Superior temporal gyrus (tissue), 1 donor: ENCODE data around the gene PARD3B.

Source experiments
- DNase-seq: peaks from one replicate; pipeline ENCODE4 v3.0.0-alpha.2; 2016; ENCODE audit errors: extremely low spot score

PARD3B gene

DNA sequence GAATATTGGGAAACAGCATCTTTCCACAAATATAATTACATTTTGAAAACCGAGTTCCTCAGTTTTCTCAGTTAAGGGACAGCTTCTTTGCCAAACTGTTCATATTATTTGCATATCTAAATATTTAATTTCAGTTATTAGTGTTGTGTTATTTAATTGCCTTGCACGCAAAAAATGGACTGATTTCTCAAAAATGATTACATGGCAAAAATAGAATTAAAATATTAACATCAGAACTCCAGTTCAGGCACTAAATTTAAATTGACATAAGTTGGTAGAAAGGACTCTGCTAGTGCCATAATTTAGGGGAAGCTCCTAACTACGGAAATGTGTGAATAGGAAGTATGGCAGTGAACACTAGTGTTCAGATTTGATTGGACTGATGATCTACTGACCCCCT lies 209.6 kb downstream of the PARD3B start:
- DNase-seq, result no peak

DNA sequence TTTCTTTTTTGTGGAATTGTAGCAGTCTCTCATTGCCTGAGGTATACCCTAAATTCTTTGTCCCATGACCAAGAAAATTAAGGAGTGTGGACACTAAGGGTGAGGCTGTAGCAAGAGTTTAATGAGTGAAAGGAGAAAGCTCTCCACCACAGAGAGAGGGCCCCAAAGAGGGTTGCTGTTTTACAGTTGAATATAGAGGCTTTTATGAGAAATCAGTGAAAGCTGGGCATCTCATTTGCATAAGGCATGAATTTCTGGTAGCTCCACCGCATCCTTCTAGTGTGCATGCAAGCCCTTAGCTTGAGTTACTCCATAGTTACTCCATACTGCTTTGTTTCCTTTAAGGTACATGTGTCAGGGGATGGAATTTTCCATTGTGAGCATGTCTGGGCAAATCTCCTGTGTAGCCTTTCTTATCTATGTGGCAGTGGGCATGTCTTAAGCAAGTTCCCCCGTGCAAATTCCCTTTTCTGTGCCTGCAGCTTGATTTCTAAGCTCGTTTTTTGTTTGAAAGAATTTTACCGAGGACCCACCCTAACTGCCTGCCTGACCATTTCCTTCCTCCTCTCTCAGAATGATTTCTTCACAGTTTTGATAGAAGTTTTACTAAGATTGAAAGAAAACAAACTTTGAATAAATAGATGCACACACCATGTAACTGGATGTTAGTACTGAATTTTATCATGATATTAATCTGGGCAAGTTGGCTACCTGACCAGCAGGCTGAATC lies 218.9 kb downstream of the PARD3B start:
- DNase-seq, result no peak

- no peak for DNase-seq
These were observed 225.5 kb downstream of the PARD3B start for GRCh38 chr2:204770735-204771134.

- DNase-seq, result no peak
These were observed 226.4 kb downstream of the PARD3B start for GRCh38 chr2:204771721-204772120.

GRCh38 chr2:204772546-204772945 lies 227.3 kb downstream of the PARD3B start:
- DNase-seq, result no peak

- no peak for DNase-seq
These were observed 230.5 kb downstream of the PARD3B start for GRCh38 chr2:204775766-204776165.

DNA sequence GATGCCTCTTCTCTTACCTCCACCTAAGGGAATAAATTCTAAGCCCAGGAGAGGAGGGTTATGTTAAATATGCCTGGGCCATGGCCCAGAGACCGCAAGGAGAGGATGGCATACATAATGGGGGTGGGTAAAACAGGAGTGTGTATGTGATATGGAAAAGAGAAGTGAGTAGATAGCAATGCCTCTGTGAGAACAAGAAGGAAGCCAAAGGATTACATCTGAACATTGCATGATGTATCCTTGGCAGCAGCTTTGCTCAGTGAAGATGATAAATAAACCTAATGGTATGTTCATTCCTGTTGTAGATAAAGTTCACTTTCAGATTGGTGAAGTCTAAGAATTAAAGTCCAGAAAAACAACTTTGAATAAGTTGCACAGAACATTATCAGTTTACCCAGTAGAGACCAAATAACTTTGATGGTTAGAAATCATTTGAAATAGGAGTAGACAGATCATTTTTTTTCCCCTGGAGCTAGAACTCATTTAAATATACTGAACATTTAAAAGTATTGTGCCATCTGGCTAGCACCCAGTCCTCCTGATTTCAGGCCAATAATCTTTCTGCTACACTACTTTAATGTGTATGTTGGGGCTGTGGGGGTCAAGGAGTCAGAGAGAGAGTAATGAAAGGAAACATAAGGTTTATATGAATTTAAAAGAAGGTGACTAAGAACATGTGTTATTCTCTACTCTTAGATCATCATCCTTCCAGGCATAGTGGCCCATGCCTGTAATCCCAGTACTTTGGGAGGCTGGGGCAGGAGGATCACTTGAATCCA lies 231.7 kb downstream of the PARD3B start:
- DNase-seq, result no peak

DNA sequence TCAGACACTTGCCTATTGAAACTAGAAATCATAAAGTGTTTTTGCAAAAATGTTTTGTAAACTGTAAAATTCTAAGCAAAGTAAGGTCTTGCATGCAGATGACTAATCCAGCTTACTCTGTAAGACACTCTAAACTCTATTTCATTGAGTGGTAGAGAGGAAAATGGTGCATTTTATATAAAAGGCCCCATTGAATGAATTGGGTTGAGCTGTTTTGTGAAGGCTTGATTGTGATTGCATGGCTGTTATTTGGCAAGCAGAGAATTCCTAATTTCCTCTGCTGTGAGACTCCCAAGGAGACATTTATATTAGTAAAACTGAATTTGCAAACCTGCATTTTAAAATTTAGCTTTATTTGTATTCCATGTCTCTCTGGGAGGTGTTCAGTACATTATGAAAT lies 234.5 kb downstream of the PARD3B start:
- DNase-seq, result no peak

GRCh38 chr2:204781941-204782340 lies 236.7 kb downstream of the PARD3B start:
- DNase-seq, result no peak

DNA sequence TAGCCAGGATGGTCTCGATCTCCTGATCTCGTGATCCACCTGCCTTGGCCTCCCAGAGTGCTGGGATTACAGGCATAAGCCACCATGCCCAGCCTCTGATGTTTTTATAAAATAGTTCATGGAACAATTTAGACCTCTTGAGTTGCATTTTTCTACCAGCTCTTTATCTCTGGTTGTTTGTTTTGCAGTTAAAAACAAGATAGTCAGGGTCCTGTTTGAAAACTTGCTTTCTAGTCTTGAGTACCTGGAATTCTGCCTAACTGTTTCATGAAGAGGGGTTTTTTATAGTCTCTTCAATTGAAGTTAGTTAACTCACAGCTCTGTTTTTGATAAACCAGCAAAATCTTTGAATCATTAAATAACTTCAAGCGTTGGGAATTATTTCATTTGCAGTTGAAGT lies 244.8 kb downstream of the PARD3B start:
- DNase-seq, result no peak

- no peak for DNase-seq
These were observed 246.0 kb downstream of the PARD3B start for GRCh38 chr2:204791230-204791629.

- DNase-seq, result no peak
These were observed 249.3 kb downstream of the PARD3B start for GRCh38 chr2:204794624-204795023.

GRCh38 chr2:204795156-204795555 lies 249.9 kb downstream of the PARD3B start:
- DNase-seq, result no peak

DNA sequence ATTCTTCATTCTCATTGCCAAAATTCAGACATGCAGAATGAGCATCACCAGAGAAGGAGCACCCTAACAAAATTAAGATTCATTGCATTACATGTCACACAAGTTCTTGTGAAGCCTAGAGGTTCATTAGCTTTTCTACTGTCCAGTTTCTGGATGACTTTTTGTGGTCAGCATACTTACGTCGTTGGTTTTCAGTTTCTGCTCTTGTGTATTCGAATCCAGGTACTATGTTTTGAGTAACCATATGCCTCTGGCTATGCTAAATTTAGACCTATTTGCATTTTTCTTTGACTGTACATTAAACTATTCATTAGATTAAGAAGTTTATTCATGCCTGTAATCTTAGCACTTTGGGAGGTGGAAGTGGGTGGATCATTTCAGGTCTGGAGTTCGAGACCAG lies 251.3 kb downstream of the PARD3B start:
- DNase-seq, result no peak

GRCh38 chr2:204799791-204800190 lies 254.5 kb downstream of the PARD3B start:
- DNase-seq, result no peak

GRCh38 chr2:204808494-204808893 lies 263.2 kb downstream of the PARD3B start:
- no peak for DNase-seq

DNA sequence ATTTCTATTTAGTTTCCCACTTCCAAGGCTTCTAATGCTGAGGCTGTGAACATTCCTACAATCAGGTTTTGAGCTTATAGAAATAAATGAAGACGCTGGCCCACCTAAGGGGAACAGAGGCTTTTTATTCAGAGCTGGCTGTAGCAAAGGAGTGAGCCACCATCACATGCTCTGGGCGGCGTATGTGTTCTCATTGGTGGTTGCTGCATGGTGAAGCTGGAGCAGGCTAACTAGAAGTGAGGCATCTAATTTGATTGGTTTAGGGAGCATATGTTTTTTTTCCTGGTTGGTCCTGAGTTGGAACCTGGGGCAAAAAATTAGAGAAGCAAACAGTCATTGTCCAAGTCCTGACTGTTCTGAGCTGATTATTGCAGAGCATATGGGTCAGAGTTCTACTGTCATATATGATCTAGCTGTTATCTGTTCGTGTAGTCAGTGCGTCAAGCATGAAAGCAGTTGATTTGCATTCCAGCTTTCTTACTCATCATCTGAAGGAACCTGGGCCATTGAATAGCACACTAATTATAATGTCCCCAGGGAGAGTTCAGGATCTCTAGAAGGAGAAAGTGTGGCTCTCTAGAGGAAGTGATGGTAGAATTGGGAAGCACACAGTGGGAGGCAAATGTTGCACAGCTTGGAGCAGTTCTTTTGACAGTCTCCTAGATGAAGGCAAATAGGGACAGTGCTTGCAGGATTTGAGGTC lies 279.6 kb downstream of the PARD3B start:
- no peak for DNase-seq

DNA sequence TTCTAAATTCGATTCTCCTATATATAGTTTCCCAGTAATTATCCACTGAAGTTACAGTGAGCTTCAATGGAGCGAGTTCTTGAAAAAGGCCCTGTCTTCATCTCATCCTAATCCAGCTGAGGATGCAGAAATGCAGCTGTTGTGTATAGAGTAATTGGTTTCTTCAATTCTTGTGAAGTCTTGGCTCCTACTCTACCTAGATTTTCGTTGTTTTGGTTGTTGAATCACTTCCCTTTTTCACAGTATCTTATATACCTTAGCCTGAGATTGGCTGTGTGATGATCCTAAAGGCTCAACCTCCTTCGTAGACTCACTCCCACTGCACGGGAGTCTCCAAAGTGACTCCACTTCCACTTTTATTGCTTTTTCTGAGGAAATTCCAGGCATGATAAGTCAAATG lies 280.4 kb downstream of the PARD3B start:
- DNase-seq, result no peak

DNA sequence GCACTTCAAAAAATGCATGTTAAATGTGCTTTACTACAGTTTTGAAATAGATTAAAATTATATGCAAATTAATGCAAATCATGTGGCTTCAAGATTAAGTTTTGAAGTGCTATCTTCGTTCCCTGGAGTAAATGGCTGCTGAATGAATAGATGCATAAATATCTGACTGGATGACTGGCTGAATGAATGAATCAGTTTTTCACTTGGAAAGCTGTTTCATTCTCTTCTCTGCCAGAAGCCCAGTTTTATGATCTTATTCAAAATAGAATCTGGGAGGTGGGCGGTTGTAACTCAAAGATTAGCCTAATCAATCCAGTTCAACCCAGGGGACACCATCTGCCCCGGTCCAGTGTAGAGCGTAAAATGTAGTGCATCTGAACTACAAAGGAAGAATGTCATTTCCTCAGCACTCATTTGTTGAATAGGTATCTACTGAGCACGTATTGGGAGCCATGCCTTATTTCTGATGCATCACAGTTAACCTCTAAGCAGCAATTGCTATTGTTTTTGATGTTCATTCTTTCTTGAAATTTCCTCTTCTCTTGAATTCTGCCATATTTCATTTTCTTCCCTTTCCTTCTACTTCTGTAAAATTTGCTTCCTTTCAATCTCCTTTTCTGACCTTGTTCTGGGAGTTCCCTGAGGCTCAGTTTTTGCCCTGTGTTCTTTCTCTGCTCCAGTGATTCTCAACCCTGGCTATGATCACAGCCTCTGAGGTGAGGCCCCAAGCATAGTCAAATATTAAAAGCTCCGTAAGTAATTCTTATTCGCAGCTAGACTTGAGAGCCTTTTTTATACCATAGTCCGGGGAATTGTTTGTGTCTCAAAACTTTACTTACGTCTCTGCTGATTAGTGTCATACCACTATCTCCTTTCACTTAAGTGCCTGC lies 282.7 kb downstream of the PARD3B start:
- no peak for DNase-seq

- no peak for DNase-seq
These were observed 289.6 kb downstream of the PARD3B start for GRCh38 chr2:204834716-204835384.

DNA sequence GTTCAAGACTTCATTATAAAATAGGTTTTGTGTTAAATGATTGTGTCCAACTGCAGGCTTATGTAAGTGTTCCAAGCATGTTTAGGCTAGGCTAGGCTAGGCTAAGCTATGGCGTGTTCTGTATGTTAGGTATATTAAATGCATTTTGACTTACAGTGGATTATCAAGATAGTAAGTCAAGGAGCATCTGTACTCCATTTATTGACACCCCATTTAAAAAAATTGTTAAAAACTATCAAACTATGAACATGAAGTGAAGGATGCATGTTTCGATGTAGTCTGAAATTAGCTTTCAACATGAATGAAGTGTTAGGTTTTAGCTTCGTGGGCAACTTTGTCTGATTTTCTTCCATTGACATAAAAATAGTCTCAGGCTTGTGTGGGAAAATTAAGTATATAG lies 290.5 kb downstream of the PARD3B start:
- no peak for DNase-seq
